SKM-1 (cell line): Measurements from ENCODE around the gene IL16.

ENCODE experiments used
- DNase-seq: peaks from one replicate; lab custom pipeline; 2025; ENCODE audit not compliant: unreplicated experiment; lab: John Stamatoyannopoulos, UW

The IL16 gene

DNA sequence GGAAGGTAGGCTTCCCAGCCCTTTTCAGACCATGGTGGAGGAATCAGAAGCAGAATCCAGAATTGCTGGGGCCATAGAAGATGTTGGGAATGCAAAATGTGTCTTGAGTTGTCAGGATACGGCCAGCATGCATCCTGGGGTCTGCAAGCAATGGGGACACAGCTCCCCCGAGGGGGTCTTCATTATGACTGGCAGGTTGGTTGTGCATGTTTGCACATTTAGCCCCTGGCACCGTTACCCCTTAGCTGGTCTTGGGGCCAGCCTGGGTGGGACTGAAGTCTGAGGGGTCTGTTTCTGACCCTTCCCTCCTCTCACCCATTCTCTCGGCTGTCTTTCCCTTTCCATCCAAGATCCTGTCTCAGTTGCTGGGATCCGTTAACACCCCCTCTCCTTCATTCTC, 76.5 kb downstream of the IL16 start:
- DNase-seq = no peak

DNA sequence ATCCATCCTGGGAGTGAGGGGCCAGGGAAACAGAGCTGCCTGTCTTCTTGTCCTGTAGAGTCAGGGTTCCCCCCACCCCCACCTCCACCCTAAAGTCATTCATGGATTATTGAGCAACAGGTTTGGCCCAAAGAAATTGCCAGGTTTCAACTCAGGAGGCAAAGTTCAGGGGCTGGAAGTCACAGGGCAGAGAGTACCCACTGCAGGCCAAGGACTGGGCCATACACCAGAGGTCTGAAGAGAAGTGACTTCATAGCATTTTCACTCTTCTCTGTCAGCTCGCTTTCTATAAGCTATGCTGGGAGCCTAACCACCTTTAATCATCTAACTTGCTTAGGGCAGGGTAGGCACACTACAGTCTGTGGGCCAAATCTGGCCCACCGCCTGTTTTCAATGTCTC, 77.2 kb downstream of the IL16 start:
- DNase-seq = no peak

DNA sequence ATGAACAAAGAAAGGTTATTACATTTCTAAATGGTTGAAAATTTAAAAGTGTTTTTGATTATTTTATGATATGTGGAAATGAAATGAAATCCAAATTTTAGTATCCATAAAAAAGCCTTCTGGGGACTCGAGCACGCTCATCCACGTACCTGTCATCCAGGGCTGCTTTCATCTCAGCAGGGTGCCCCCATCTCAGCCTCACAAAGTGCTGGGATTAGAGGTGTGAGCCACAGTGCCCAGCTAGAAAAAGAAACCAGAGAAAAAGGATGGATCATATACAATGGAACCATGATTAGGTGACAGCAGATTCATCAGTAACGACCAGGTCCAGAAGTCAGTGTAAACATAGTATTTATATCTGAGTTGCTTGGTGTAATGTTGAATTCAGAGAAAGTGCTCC, 77.6 kb downstream of the IL16 start:
- no peak for DNase-seq

DNA sequence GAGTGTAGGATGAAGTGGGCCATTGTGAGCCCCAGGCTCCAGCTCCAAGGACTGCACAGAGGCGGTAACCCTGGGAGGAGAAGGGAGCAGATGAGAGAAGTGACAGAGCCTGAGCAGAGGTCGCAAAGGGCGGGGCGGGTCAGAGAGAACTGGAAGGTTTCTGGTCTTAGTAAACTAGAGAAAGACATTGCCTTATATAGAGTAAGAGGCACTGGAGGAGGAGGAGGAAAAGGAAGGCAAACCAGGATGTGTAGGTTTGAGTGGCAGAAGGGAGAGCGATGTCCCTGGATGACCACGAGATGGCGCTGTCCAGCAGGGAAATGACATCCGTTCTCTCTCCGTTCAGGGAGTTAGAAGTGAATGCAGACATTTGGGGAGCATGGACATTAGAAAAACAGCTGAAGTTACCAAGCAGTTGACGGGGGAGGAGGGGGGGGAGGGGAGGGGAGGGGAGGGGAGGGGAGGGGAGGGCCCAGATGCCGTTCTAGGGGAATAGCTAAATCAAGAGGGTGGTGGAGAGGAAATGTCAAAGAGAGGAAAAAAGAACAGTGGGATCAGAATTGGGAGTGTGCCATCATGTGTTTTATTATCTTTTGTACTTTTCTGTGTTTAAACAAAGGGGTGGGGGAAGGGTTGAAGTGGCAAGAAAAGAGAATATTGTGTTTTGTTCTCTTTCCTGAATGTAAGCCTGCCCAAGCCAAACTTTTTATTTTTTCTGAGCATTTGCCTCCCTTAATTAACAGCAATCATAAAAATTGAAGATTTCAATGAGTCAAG, 78.4 kb downstream of the IL16 start:
- peak; percentile 87 for DNase-seq

DNA sequence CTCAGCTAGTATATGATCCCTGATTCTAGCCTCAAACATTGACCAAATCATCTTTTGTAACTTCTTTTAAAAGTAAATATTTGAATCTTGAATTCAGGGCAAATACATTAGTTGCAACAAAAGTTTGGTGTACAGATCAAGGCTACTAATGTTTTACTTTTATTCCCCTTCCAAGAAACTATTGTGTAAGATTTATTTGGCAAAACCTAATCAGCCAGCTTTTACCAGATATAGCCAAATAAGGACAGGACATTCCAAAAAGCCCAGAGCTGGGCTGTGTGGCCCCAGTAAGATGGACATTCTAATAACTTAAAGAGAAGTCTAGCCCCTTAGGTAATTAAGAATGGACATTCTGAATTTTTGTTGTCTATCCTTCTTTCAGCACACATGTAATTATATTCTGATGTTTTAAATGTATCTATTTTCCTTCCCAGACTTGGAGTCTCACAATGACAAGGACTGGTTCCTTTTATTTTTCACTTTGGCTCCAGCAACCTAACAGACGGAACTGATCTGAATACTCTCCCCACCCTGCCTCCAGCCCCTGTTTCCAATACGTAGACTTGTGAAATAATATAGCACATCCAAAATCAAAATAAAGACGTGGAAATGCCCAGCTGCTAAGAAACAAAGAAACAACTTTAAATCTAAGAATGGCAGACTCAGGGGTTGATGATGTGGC, 79.2 kb downstream of the IL16 start:
- DNase-seq = no peak

DNA sequence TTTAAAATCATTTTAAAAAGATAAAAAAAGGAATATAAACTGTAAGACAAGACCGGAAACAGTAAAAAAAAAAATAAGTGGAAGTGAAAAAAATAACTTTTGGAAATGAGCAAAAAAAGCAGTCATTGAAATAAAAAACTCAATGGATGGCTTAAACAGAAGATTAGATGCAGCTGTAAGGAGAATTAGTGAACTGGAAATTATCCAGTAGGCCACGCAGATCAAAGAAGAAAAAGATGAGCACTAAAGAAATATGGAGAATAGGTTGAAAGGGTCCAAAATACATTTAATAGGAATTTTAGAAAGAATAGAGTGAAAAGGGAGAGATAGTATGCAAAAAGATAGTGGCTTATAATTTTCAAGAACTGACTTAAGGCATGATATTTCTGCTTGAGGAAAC, 80.3 kb downstream of the IL16 start:
- DNase-seq = no peak

DNA sequence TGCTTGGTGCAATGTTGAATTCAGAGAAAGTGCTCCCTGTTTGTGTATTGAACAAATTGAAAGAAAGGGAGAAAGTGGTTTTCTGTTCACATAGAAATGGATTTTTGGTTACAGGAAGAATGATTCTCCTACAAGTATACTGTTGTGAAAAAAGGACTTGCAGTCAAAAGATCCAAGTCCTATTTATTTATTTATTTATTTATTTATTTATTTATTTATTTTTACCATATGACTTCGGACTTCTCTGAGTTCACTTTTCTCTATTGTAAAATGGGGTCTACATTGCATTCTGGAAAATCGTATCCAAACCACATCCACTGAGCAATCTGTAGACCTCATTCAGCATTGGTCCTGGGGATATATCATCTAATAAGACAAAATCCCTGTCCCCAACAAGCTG, 81.2 kb downstream of the IL16 start:
- DNase-seq = no peak

DNA sequence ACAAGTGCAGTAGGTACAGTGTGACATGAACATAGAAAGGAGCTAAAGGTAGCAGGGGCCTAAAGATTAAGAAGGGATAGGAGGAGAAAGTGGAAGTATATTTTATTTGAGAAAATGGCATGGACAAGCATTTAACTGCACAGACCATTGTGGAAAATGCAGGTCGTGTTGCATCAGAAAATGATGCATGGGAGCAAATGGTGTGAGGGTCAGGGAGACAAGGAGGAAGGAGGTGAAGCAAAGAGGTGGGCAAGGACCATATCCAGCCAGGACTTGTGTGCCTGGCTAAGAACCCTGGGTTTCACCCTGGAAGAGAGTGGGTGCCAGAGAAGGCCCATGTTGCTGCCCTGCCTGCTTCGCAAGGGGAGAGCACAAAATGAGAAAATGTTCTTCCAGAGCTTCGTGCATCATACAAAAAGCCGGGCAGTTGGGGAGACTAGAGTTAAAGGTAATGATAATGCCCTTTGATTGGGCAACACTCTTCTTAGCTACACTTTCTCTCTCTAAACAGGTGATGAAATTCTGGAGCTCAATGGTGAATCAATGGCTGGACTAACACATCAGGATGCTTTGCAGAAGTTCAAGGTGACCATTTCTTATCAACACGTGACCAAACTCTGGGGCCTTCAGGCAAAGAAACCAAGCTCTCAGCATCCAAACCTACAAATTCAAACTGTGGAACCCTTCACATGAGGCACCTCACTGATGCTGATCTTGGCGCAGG, 81.8 kb downstream of the IL16 start:
- no peak for DNase-seq

DNA sequence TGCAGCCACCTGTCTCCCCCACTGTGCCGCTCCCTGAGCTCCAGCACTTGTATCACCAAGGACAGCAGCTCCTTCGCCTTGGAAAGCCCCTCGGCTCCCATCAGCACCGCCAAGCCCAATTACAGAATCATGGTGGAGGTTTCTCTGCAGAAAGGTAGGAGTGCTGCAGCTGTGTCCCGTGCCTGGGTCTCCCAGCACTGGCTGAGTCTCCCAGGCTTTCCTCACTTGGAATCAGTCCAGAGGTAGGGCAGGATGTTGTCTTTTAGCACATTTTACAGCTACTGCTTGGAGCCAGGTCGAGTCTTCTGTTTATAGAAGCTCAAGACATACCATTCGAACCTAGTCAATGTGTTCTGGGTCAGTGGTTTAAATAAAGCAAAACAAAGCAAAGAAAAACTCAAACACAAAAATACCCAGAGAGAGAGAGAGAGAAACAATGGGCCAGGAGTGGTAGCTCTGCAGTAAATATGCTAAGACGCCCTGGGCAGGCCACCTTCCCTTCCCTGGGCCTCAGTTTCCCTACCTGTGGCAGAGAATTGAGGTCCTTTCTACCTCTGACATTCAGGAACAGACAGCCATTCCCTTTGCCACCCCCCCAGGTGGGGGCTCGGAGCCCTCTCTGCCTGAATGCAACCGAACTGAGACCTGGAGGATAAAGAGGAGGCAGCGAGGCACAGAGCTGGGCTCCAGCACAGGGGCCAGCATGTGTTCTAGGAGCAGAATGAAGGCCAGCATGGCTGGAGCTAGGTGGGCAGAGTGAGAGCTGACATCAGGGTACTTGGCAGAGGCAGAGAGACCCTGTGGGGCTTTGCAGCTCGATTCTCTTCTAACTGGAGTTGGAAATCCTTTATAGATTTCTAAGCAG, 83.2 kb downstream of the IL16 start:
- DNase-seq = no peak

DNA sequence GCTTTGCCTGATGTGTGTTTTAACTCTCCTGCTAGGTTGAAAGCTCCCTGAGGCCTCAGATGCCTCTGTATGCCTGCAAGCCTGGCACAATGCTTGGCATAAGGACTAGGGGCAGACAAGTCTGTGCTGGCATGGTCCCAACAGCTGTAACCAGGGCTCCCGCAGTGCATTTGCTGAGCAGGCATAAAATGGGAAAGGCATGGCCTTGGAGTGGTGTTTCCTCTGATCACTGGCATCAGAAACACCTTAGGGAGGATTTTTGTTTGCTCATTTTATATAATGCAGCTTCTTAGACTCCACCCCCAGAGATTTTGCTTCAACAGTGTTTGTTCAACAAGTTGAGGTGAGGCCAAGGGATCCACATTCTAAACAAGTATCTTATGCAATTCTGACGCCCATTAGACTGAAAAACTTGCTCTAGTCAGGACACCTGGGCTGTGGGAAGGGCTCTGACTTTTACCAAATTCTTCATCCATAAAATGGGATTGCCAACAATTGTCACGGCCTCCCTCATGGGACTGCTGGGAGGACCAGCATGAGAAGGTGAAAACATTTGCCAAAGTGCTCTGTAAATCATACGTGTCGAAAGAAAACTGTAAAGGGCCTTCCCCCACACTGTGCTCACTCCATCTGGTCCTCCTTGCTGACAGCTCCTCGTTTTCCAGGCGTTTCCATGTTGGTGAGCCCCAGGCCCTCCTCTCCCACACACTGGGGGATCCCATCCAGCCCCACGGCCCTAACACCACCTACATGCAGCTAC, 84.2 kb downstream of the IL16 start:
- no peak for DNase-seq

DNA sequence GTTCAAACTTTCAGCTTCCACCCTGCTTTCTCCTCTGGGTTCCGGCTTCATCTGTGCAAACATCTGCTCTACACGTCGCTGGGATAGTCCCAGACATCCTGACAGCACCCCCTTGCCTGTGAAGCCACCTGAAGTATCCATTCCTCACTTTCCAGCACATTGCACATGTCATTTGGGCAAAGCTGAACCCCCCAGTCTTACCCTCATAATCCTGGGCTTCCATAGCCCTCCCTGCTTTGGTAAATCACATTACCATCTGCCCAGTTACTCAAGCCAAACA, 84.7 kb downstream of the IL16 start:
- no peak for DNase-seq

DNA sequence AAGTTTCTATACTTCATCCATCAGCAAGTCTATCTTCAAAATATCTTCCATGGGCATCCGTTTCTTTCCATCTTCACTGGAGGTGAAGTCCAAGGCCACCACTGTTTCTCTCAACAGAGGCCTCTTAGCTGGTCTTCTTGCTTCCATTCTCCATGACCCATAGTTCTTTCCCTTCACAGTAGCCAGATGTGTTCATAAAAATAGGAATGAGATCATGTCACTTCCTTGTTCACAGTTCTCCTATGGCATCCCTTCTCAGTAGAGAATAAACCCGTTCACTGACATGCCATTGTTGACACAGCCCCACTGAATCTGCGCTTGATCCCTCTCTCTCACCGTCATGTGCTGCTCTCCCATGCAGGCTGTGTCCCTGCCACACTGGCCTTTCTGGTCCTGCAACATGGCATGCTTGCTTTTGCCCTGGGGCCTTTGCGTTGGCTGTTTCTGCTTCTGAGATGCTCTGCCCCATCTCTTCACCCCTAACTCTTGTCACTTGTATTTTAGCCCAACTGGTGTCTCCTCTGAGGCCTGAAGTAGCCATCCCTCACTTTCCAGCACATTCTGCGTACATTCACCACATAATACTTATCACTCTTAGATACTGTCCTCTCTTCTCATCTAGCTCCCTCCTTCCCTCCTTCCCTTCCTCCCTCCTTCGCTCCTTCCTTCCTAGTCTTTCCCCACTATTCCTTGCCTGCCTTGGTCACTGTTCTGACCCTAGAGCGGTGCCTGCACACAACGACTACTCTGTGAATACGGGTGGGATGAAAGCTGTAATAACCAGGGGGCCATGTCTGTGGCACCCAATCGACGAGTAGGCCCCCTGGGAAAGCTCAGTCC, 85.3 kb downstream of the IL16 start:
- no peak for DNase-seq

DNA sequence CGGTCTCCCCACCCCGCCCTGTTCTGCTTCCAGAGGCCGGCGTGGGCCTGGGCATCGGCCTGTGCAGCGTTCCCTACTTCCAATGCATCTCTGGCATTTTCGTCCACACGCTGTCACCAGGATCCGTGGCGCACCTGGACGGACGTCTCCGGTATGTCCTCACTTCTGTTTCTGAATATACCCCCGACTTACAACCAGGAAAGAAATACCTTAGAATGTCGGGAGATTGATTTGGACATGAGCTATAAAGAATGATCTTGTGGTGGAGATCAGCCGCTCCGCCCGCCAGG, 85.9 kb downstream of the IL16 start:
- no peak for DNase-seq

DNA sequence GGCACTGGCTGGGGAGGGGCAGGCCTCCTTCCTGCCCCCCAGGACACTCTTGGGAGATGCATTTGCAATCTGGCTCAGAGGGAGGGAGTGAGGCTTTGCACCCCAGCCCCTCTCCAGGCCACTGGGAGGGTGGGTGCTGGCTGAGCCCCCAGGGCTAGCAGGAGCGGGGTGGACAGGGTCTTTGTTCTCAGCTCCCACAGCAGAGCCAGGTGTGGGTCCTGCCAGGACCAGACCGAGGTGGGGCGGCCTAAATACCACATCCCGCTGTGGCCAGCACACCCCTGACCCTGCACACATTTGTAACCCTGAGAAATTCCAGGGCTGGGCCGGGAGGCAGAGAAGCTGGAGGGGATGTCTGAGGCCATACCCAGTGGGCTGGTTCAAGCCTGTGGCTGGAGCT, 86.2 kb downstream of the IL16 start:
- no peak for DNase-seq

DNA sequence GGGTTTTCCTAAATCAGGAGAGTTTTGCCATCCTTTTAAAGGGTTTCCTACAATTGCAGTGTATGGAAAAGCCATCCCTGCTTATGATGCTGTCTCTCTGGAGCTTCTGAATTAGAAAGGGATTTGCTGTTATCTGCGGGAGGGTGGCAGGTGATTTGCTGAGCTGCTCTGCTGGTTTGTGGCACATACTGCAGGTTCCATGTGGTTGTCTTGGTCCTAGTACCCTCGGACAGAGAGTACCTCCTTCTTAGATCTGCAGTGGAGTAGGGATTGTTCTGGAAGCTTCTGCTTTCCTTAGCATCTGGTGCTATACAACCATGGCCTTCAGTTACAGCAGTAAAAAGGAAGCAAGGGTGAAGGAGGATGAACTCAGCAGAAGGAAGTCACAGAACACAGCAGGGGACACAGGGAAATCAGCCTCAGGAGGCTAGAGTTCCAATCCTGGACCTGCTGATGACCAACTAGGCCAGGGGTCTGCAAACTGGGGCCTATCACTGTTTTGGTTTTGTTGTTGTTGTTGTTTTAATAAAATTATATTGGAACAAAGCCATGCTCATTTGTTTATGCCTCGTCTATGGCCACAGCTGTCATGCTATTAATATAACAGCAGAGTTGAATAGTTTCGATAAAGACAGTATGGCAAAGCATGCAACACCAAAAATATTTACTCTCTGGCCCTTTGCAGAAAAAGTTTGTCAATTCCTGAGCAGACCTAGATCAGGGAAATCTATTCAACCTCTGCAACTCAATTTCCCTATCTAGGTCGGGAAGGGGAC, 87.8 kb downstream of the IL16 start:
- DNase-seq = no peak

DNA sequence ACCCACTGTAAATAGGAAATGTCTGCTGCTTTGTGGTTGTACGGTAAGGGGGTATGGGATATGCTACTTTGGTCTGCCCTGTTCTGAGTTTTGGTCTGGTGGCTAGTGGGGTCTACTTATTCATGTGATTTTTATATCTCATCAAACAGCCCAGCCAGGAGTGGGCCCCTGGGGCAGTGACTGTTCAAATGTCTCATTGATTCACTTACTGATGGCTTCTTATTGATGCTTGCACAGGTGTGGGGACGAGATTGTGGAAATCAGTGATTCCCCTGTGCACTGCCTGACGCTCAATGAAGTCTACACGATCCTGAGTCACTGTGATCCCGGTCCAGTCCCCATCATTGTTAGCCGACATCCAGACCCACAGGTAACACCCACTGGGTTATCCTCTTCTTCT, 88.8 kb downstream of the IL16 start:
- no peak for DNase-seq

DNA sequence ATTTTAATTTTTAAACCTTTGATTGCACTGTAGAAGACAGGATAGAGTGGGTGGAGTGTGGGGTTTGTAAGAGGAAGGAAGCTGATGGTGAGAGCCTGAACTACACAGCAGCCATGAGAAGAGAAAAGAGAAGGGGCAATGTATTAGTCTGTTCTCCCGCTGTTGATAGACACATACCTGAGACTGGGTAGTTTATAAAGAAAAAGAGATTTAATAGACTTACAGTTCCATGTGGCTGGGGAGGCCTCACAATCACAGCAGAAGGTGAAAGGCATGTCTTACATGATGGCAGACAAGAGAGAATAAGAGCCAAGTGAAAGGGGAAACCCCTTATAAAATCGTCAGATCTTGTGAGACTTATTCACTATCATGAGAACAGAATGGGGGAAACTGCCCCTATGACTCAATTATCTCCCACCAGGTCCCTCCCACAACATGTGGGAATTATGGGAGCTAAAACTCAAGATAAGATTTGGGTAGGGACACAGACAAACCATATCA, 90.0 kb downstream of the IL16 start:
- no peak for DNase-seq

DNA sequence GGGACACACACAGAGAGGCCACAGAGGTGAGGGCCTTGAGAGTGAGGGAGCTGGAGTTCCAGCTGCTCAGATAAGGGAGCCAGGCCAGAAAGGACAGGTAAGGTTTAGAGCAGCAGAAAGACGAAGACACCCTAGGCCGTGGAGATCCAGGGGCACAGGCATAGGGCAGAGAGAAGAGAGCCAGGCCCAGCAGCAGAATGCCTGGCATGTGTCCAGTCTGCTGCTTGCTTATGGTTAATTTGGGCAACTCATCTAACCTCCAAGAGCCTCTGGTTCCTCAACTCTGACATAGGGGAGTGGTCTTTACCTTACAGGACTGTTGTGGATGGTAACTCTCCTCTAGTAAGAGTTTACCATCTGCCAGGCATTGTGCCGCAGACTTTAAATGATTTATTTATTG, 91.4 kb downstream of the IL16 start:
- DNase-seq = no peak

DNA sequence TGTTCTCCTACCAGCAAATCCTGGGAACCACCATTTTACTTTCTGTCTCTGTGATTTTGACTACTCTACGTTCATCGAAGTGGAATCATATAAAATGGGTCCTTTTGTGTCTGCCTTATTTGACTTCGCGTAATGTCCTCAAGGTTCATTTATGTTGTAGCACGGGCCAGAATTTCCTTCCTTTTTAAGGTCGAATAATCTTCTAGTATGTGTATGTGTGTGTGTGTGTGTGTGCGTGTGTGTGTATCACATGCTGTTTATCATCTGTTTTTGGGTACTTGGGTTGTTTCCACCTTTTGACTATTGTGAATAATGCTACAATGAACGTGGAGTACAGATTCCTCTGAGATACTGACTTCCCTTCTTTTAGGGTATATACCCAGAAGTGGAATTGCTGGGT, 91.9 kb downstream of the IL16 start:
- DNase-seq = no peak
